Activated naive CD4-positive, alpha-beta T cell treated with anti-CD3 and anti-CD28 coated beads, Interleukin-2, amount 50 U/mL, for 24 hours (primary cell): ENCODE measurements around the gene CLIP3.
"Not testable (repeated sequence)": the region's sequence is repeated elsewhere in the genome, so short reads cannot be mapped to it uniquely, and the experiment has no call there.

Experiments used
- H3K27ac Mint-ChIP-seq: one replicate; pipeline ENCODE4 v1.8.0; 2021; ENCODE audit warnings: mild to moderate bottlenecking, mixed read lengths
- H3K27me3 Mint-ChIP-seq: one replicate; pipeline ENCODE4 v1.8.0; 2021; ENCODE audit warnings: mixed read lengths
- H3K36me3 Mint-ChIP-seq: one replicate; pipeline ENCODE4 v1.8.0; 2021; ENCODE audit warnings: mixed read lengths
- H3K4me1 Mint-ChIP-seq: one replicate; pipeline ENCODE4 v1.8.0; 2021; ENCODE audit warnings: mixed read lengths
- H3K4me3 Mint-ChIP-seq: one replicate; pipeline ENCODE4 v1.8.0; 2021; ENCODE audit warnings: mild to moderate bottlenecking, mixed read lengths
- H3K9me3 Mint-ChIP-seq: one replicate; pipeline ENCODE4 v1.8.0; 2021; ENCODE audit warnings: mixed read lengths

The CLIP3 gene

GRCh38 chr19:36054119-36054732, 21.6 kb upstream of the CLIP3 start, which contains the start of gene THAP8:
TSS of gene THAP8 (minus strand) at chr19:36054285. CDS start at chr19:36054217, 68 bp downstream.
- no peaks in the 10 kb centered on the region for H3K9me3 Mint-ChIP-seq
- H3K27ac Mint-ChIP-seq: peak within 1 kb of the TSS; percentile 97
- peak within 1 kb of the TSS; percentile 98 for H3K4me3 Mint-ChIP-seq
- H3K4me1 Mint-ChIP-seq: peaks cover 15% of the 10 kb centered on the region
- no peaks in the 10 kb centered on the region for H3K27me3 Mint-ChIP-seq
- no peaks in the 10 kb centered on the region for H3K36me3 Mint-ChIP-seq

- Mint-ChIP-seq H3K4me1 (peaks cover 15% of the 10 kb centered on the region), H3K4me3 (peak overlapping the region; percentile 24), H3K36me3 (no peaks in the 10 kb centered on the region), H3K9me3 (no peaks in the 10 kb centered on the region), H3K27ac (no peak overlapping the region), H3K27me3 (no peaks in the 10 kb centered on the region)
Measured at GRCh38 chr19:36051637-36052036, 19.0 kb upstream of the CLIP3 start.

- peak overlapping the region; percentile 24 for H3K4me3 Mint-ChIP-seq
- no peaks in the 10 kb centered on the region for H3K9me3 Mint-ChIP-seq
- no peak overlapping the region for H3K27ac Mint-ChIP-seq
- H3K4me1 Mint-ChIP-seq: peaks cover 15% of the 10 kb centered on the region
- peaks cover under 1% of the 10 kb centered on the region for H3K36me3 Mint-ChIP-seq
- no peaks in the 10 kb centered on the region for H3K27me3 Mint-ChIP-seq
Measured at GRCh38 chr19:36051236-36051635, 18.6 kb upstream of the CLIP3 start.

- Mint-ChIP-seq H3K27me3 (no peaks in the 10 kb centered on the region), H3K4me3 (no peak overlapping the region), H3K9me3 (no peaks in the 10 kb centered on the region), H3K36me3 (peaks cover 6% of the 10 kb centered on the region), H3K4me1 (peaks cover 7% of the 10 kb centered on the region), H3K27ac (no peak overlapping the region)
Measured at GRCh38 chr19:36049080-36049698, 16.5 kb upstream of the CLIP3 start.

GRCh38 chr19:36047835-36048234, 15.2 kb upstream of the CLIP3 start:
- H3K27ac Mint-ChIP-seq: no peak overlapping the region
- H3K27me3 Mint-ChIP-seq: no peaks in the 10 kb centered on the region

GRCh38 chr19:36046443-36047050, 13.9 kb upstream of the CLIP3 start:
- no peak overlapping the region for H3K27ac Mint-ChIP-seq

More at GRCh38 chr19:36047835-36048234, 15.2 kb upstream of the CLIP3 start:
- no peaks in the 10 kb centered on the region for H3K4me1 Mint-ChIP-seq
- peaks cover 6% of the 10 kb centered on the region for H3K36me3 Mint-ChIP-seq
- H3K9me3 Mint-ChIP-seq: no peaks in the 10 kb centered on the region
- no peak overlapping the region for H3K4me3 Mint-ChIP-seq

GRCh38 chr19:36043952-36044351, 11.3 kb upstream of the CLIP3 start:
- H3K27ac Mint-ChIP-seq: no peak overlapping the region
- peaks cover 4% of the 10 kb centered on the region for H3K4me1 Mint-ChIP-seq
- no peaks in the 10 kb centered on the region for H3K27me3 Mint-ChIP-seq
- no peak overlapping the region for H3K4me3 Mint-ChIP-seq
- no peaks in the 10 kb centered on the region for H3K9me3 Mint-ChIP-seq
- H3K36me3 Mint-ChIP-seq: peaks cover 9% of the 10 kb centered on the region

More at GRCh38 chr19:36046443-36047050, 13.9 kb upstream of the CLIP3 start:
- H3K36me3 Mint-ChIP-seq: peaks cover 6% of the 10 kb centered on the region
- peaks cover under 1% of the 10 kb centered on the region for H3K4me1 Mint-ChIP-seq
- no peak overlapping the region for H3K4me3 Mint-ChIP-seq
- H3K27me3 Mint-ChIP-seq: no peaks in the 10 kb centered on the region
- H3K9me3 Mint-ChIP-seq: no peaks in the 10 kb centered on the region

- Mint-ChIP-seq H3K4me3 (no peak overlapping the region), H3K27ac (no peak overlapping the region), H3K27me3 (no peaks in the 10 kb centered on the region)
Measured at GRCh38 chr19:36041831-36042230, 9.2 kb upstream of the CLIP3 start.

GRCh38 chr19:36041092-36041491, 8.4 kb upstream of the CLIP3 start:
- H3K4me1 Mint-ChIP-seq: peaks cover 14% of the 10 kb centered on the region
- H3K27me3 Mint-ChIP-seq, H3K36me3 Mint-ChIP-seq, H3K4me3 Mint-ChIP-seq, H3K27ac Mint-ChIP-seq, H3K9me3 Mint-ChIP-seq: not testable (repeated sequence)

More at GRCh38 chr19:36041831-36042230, 9.2 kb upstream of the CLIP3 start:
- peaks cover 11% of the 10 kb centered on the region for H3K4me1 Mint-ChIP-seq
- peaks cover 9% of the 10 kb centered on the region for H3K36me3 Mint-ChIP-seq
- H3K9me3 Mint-ChIP-seq: no peaks in the 10 kb centered on the region

GRCh38 chr19:36040495-36040894, 7.8 kb upstream of the CLIP3 start:
- H3K4me1 Mint-ChIP-seq: peaks cover 20% of the 10 kb centered on the region
- H3K9me3 Mint-ChIP-seq: no peaks in the 10 kb centered on the region
- no peak overlapping the region for H3K4me3 Mint-ChIP-seq
- H3K27ac Mint-ChIP-seq: no peak overlapping the region
- H3K36me3 Mint-ChIP-seq: peaks cover 6% of the 10 kb centered on the region
- H3K27me3 Mint-ChIP-seq: no peaks in the 10 kb centered on the region

- Mint-ChIP-seq H3K9me3 (no peaks in the 10 kb centered on the region), H3K4me1 (peaks cover 25% of the 10 kb centered on the region), H3K4me3 (no peak overlapping the region), H3K27ac (no peak overlapping the region), H3K36me3 (peaks cover 19% of the 10 kb centered on the region), H3K27me3 (peaks cover 2% of the 10 kb centered on the region)
Measured at GRCh38 chr19:36031308-36031707, 1.4 kb downstream of the CLIP3 start.

- Mint-ChIP-seq H3K27me3 (peaks cover 2% of the 10 kb centered on the region), H3K36me3 (peaks cover 17% of the 10 kb centered on the region), H3K4me1 (peaks cover 19% of the 10 kb centered on the region), H3K4me3 (no peak overlapping the region), H3K27ac (no peak overlapping the region), H3K9me3 (no peaks in the 10 kb centered on the region)
Measured at GRCh38 chr19:36030264-36031148, 2.2 kb downstream of the CLIP3 start.

GRCh38 chr19:36028313-36029041, 4.2 kb downstream of the CLIP3 start:
- no peak overlapping the region for H3K27ac Mint-ChIP-seq
- peaks cover 2% of the 10 kb centered on the region for H3K27me3 Mint-ChIP-seq

GRCh38 chr19:36027696-36028095, 5.0 kb downstream of the CLIP3 start:
- Mint-ChIP-seq H3K27me3 (peaks cover 2% of the 10 kb centered on the region), H3K9me3 (no peaks in the 10 kb centered on the region), H3K4me3 (no peak overlapping the region)

More at GRCh38 chr19:36028313-36029041, 4.2 kb downstream of the CLIP3 start:
- H3K4me1 Mint-ChIP-seq: peaks cover 3% of the 10 kb centered on the region
- H3K36me3 Mint-ChIP-seq: peaks cover 12% of the 10 kb centered on the region
- H3K9me3 Mint-ChIP-seq: no peaks in the 10 kb centered on the region
- no peak overlapping the region for H3K4me3 Mint-ChIP-seq

More at GRCh38 chr19:36027696-36028095, 5.0 kb downstream of the CLIP3 start:
- Mint-ChIP-seq H3K36me3 (peaks cover 16% of the 10 kb centered on the region), H3K27ac (no peak overlapping the region), H3K4me1 (peaks cover 3% of the 10 kb centered on the region)
